NT2/D1 (cell line): ENCODE results near the gene IRF1.

Source experiments
- SUZ12 ChIP-seq: IDR thresholded peaks from 2 replicates; pipeline ENCODE4 v1.6.1; 2011; ENCODE audit not compliant: insufficient read length, insufficient read depth; ENCODE audit errors: extremely low read depth
- YY1 ChIP-seq: IDR thresholded peaks from 2 replicates; pipeline ENCODE4 v1.6.1; 2011; ENCODE audit not compliant: insufficient read length, insufficient read depth
- ZNF274 ChIP-seq: IDR thresholded peaks from 2 replicates; pipeline ENCODE4 v1.6.1; 2011; ENCODE audit warnings: mild to moderate bottlenecking, low read depth, low read length

DNA sequence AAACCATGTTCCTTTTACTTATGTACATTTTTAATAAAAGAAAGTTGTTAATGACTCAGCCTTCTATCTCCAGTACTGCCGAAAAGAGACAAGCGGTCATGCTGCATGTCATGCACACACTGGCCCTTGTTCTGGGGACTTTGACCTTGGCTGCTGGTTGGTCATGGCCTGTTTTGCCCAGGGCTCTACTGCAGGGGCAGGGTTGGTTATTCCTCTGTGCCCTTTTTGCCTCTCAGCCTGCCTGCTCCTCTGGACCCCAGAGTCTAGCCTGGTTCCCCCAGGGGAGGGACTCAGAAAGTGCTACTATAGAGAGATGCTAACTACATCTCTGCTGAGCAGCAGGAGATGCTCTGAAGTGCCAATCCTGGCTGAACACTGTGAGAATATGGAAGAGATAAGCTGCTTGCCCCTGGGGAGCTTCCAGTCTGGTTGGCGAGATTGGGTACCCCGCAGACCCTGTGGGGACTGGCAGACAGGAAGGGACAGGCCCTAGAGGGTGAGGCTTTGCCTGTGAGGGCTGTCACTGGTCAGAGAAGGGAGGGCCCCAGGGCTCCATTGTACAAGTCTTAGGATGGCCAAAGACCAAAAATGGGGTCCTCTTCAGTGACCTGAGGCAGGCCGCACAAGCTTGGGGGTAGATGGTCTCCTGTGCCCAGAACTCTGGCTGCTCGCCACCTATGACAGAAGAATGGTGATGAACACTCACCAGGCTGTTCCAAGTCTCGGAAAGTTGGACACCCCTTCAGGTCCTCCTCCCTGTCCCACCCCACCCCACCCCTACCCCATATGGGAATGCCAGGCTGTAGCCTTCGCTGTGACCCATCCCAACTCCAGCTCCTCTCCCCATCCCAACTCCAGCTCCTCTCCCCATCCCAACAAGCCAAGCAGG is 14.3 kb downstream of the IRF1 start:
- TF ChIP-seq ZNF274 = no peak
- no peak for TF ChIP-seq SUZ12
- TF ChIP-seq YY1 = no peak
